ENCODE results near the gene NWD2. TPM values are rescaled to one million over a fixed set of nuclear protein-coding genes. Genes with fewer than 3 reads are reported as not detected.

Gene NWD2
- total and polyA plus RNA-seq, 3 donors from 2014 or later = 0.12 to 0.63 (median 0.50) TPM

DNA sequence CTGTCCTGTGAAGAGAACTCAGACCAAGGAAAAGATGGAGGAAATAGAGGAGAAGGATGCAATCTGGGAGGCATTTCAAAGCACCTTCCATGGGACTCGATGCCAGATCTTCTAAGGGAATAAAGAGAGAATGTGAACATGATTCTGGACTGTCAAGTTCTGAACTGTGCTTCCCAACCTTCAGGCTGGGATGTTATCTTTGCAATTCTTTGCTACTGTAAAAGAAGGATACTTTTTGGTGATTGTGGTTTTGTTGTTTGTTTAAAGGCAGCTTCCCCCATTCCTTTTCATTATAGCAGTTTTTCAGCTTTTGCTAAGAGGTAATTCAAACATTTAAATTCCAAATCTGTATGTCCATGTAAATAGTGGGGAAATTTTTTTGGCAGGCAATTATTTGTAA lies 217.3 kb downstream of the NWD2 start:
- H3K27ac ChIP-seq = no peak overlapping the region
- no peaks in the 10 kb centered on the region for H3K36me3 ChIP-seq (ENCODE audit: low read depth, missing control alignments)
- no peaks in the 10 kb centered on the region for H3K9me3 ChIP-seq
- no peaks in the 10 kb centered on the region for H3K27me3 ChIP-seq
- TF ChIP-seq, protein P1, sequence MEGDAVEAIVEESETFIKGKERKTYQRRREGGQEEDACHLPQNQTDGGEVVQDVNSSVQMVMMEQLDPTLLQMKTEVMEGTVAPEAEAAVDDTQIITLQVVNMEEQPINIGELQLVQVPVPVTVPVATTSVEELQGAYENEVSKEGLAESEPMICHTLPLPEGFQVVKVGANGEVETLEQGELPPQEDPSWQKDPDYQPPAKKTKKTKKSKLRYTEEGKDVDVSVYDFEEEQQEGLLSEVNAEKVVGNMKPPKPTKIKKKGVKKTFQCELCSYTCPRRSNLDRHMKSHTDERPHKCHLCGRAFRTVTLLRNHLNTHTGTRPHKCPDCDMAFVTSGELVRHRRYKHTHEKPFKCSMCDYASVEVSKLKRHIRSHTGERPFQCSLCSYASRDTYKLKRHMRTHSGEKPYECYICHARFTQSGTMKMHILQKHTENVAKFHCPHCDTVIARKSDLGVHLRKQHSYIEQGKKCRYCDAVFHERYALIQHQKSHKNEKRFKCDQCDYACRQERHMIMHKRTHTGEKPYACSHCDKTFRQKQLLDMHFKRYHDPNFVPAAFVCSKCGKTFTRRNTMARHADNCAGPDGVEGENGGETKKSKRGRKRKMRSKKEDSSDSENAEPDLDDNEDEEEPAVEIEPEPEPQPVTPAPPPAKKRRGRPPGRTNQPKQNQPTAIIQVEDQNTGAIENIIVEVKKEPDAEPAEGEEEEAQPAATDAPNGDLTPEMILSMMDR (IDR thresholded peaks at IDR 0.05) = no peak
- no peak for TF ChIP-seq POLR2A (IDR thresholded peaks at IDR 0.05)
- intact Hi-C loops (cut with DNase I; ENCODE audit: low total_unique reads) = no loop called here
- H3K4me3 ChIP-seq = no peak overlapping the region
- no peak for DNase-seq
- no peaks in the 10 kb centered on the region for H3K4me1 ChIP-seq
- 68 to 74% methylated on average over 1 of the region's 1 CpG for WGBS, 2 donors

DNA sequence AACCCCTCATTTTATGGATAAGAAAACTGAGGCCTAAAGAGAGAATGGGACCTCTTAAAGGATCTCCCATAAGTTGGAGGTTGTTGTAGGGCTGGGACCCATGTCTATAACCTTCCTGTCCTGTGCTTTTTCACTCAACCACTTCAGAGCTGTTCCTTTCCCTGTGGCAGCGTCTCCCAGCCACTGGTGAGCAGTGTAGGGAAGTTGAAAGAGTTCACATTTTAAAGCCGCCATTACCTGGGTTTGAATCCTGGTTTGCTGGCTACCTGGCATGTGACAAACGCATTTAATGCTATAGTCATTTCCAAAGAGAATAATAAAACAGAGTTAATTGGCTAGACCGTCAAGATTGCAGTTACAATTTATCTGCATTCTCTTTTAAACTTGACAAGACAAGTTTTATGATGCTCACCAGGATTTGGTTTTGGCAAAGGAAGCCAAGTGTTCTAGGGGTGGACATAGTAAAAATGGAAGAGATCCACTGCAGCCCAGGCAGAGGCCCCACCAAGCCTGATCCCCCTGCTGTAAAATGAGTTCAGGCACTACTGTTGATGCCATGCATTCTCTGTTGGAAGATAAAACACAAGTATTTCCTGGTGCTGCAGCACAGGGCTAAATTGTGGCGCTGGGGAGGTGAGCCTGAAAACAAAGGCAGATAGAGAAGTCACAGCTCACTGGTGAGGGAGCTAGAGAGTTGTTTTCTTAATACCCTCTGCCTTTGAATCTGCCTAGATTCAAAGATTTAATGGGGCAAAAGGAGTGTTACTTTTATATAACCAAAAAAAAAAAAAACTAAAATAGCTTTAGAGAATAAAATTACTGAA lies 218.7 kb downstream of the NWD2 start:
- no peak overlapping the region for H3K27ac ChIP-seq
- TF ChIP-seq, protein P1 (IDR thresholded peaks at IDR 0.05) = no peak
- TF ChIP-seq POLR2A (IDR thresholded peaks at IDR 0.05) = no peak
- H3K27me3 ChIP-seq = no peaks in the 10 kb centered on the region
- H3K4me3 ChIP-seq = no peak overlapping the region
- no peaks in the 10 kb centered on the region for H3K36me3 ChIP-seq (ENCODE audit: low read depth, missing control alignments)
- WGBS, 2 donors = 77% methylated on average over 5 of the region's 5 CpGs
- H3K9me3 ChIP-seq = no peaks in the 10 kb centered on the region
- H3K4me1 ChIP-seq = no peaks in the 10 kb centered on the region
- no peak for DNase-seq
- intact Hi-C loops (cut with DNase I; ENCODE audit: low total_unique reads) = no loop called here

DNA sequence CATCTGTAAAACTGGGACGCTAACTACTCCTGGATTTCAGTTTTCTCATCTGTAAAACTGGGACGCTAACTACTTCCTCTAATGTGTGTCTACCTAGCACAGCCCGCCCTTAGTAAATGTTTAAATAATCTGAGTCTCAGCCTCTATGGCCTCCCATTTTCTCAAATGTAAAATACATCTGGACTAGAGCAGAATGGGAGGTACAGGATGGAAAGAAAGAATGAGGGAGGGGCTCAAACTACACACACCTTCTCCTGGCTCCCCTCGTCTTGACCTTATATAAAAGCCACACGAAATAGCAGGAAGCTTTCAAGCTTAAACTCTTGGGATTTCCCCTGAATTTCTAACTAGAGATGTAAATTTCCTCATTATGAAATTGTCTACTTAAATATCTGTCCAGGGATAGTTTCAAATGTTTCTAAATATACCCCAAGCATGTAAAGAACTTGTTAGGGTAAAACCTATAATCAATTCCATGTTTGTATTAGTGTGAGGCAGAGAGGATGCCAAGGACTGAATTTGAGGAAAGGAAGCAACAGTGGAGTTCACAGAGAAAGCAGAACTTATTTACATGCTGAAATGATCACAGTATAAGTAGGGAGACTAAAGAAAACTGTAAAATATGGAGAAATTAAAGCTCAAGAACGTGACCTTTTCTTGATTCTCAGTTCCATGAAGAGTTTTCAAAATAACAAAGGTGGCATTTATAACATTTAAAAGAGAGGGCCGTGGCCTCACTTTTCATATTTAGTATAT lies 220.0 kb downstream of the NWD2 start:
- Histone ChIP-seq H3K36me3 (ENCODE audit: low read depth, missing control alignments) (no peaks in the 10 kb centered on the region), H3K27me3 (no peaks in the 10 kb centered on the region), H3K4me1 (no peaks in the 10 kb centered on the region), H3K9me3 (no peaks in the 10 kb centered on the region), H3K27ac (no peak overlapping the region), H3K4me3 (no peak overlapping the region)
- no peak for DNase-seq
- intact Hi-C loops (cut with DNase I; ENCODE audit: low total_unique reads) = no loop called here
- TF ChIP-seq, protein P1 (IDR thresholded peaks at IDR 0.05) = no peak
- TF ChIP-seq POLR2A (IDR thresholded peaks at IDR 0.05) = no peak
- WGBS, 2 donors = 92% methylated on average over 7 of the region's 7 CpGs

DNA sequence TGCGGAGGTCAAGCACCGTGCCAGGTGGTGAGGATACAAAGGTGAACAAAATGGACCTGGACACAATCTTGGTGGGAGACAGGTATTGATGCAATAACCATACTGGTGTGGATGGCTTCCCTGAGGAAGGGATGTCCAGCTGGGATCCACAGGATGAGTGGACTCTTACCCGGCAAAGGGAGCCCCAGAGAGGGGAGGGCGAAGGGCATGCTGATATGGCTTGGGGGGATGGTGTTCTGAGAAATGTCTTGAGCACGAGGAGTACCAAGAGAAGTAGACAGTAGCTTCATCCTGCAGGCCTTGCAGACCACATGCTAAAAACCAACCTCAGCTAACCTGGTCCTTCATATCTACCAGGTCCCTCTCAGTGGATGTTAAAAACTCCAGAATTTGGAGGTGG lies 220.8 kb downstream of the NWD2 start:
- Histone ChIP-seq H3K27ac (no peak overlapping the region), H3K9me3 (no peaks in the 10 kb centered on the region), H3K4me3 (no peak overlapping the region), H3K4me1 (no peaks in the 10 kb centered on the region), H3K27me3 (no peaks in the 10 kb centered on the region), H3K36me3 (ENCODE audit: low read depth, missing control alignments) (no peaks in the 10 kb centered on the region)
- no peak for TF ChIP-seq POLR2A (IDR thresholded peaks at IDR 0.05)
- TF ChIP-seq, protein P1 (IDR thresholded peaks at IDR 0.05) = no peak
- DNase-seq = no peak
- 79 to 80% methylated on average over 5 of the region's 5 CpGs for WGBS, 2 donors
- intact Hi-C loops (cut with DNase I; ENCODE audit: low total_unique reads) = no loop called here

Measured in testis (tissue), 3 donors.